Smooth muscle cell (in vitro differentiated cells): ENCODE data around the gene RNF224. TPM values are rescaled to one million over a fixed set of nuclear protein-coding genes. Genes with fewer than 3 reads are reported as not detected.
"Not testable (repeated sequence)": the region's sequence is repeated elsewhere in the genome, so short reads cannot be mapped to it uniquely, and the experiment has no call there.

ENCODE experiments used
- DNase-seq: peaks from one replicate; lab custom pipeline; 2025; ENCODE audit not compliant: unreplicated experiment; lab: John Stamatoyannopoulos, UW
- H2AFZ ChIP-seq: fragments of 200-600 bp; sonication (generic); 2 replicates; pipeline ENCODE4 v1.6.0; 2016; ENCODE audit warnings: antibody characterized with exemption, low read depth, mild to moderate bottlenecking
- H3F3A ChIP-seq: fragments of 200-600 bp; sonication (generic); 2 replicates; pipeline ENCODE4 v1.6.0; 2017; ENCODE audit warnings: antibody characterized with exemption, low read depth
- H3K27ac ChIP-seq: fragments of 200-600 bp; sonication (generic); 2 replicates; pipeline ENCODE4 v1.5.1; 2016; ENCODE audit warnings: low read depth, mild to moderate bottlenecking
- H3K27me3 ChIP-seq: fragments of 200-600 bp; sonication (generic); 2 replicates; pipeline ENCODE4 v1.6.1; 2016; ENCODE audit warnings: low read depth, mild to moderate bottlenecking
- H3K36me3 ChIP-seq: fragments of 200-600 bp; sonication (generic); 2 replicates; pipeline ENCODE4 v1.5.1; 2016; ENCODE audit warnings: low read depth
- H3K4me1 ChIP-seq: fragments of 200-600 bp; sonication (generic); 2 replicates; pipeline ENCODE4 v1.5.1; 2016; ENCODE audit warnings: low read depth
- H3K4me2 ChIP-seq: fragments of 200-600 bp; sonication (generic); 2 replicates; pipeline ENCODE4 v1.6.0; 2016; ENCODE audit warnings: mild to moderate bottlenecking
- H3K4me3 ChIP-seq: fragments of 200-600 bp; sonication (generic); 2 replicates; pipeline ENCODE4 v1.5.1; 2016; ENCODE audit warnings: mild to moderate bottlenecking
- H3K79me2 ChIP-seq: fragments of 200-600 bp; sonication (generic); 2 replicates; pipeline ENCODE4 v1.6.0; 2016; ENCODE audit warnings: low read depth, mild to moderate bottlenecking
- H3K9ac ChIP-seq: fragments of 200-600 bp; sonication (generic); 2 replicates; pipeline ENCODE4 v1.6.0; 2016; ENCODE audit warnings: low read depth
- H3K9me3 ChIP-seq: fragments of 200-600 bp; sonication (generic); replicated peaks from 2 replicates; pipeline ENCODE4 v1.5.1; 2016; ENCODE audit warnings: low read depth
- H4K20me1 ChIP-seq: fragments of 200-600 bp; sonication (generic); 2 replicates; pipeline ENCODE4 v1.6.0; 2016; ENCODE audit warnings: low read depth
- CTCF ChIP-seq: fragments of 200-600 bp; sonication (generic); IDR thresholded peaks from 2 replicates; pipeline ENCODE4 v1.5.1; 2017; ENCODE audit warnings: borderline replicate concordance, mild to moderate bottlenecking, antibody characterized with exemption; ENCODE audit not compliant: insufficient read depth, poor library complexity, severe bottlenecking
- WGBS: methylation state at CpG from one replicate; pipeline ENCODE4 v1.1.7; 2016; ENCODE audit warnings: low lambda C conversion rate; 5-methylcytosine and 5-hydroxymethylcytosine counted together
- polyA plus RNA-seq: library from polyadenylated mRNA; unstranded; fragments of >200 nt; fragmentation: Nextera tagmentation; extraction: Ambion mirVana; gene quantifications from 2 replicates; pipeline ENCODE4 v1.2.1, GENCODE V29; 2016
- total RNA-seq: library from RNA; depleted of rRNA; stranded (reverse); fragments of >200 nt; gene quantifications from 2 replicates; pipeline ENCODE4 v1.2.3, GENCODE V29; 2014

The RNF224 gene
- total and polyA plus RNA-seq, 2 experiments from 2014 or later: not detected

- peaks cover 9% of the 10 kb centered on the region for H3F3A ChIP-seq
- peaks cover 7% of the 10 kb centered on the region for H3K4me1 ChIP-seq
- no peaks in the 10 kb centered on the region for H3K9me3 ChIP-seq
- H2AFZ ChIP-seq: no peak overlapping the region
- peaks cover 21% of the 10 kb centered on the region for H4K20me1 ChIP-seq
- DNase-seq: no peak
- no peak overlapping the region for H3K9ac ChIP-seq
- 69% methylated on average over 11 of the region's 11 CpGs for WGBS
- no peak overlapping the region for H3K27ac ChIP-seq
- TF ChIP-seq CTCF: no peak
- peak overlapping the region; percentile 64 for H3K4me2 ChIP-seq
- no peak overlapping the region for H3K4me3 ChIP-seq
- H3K79me2 ChIP-seq: peaks cover 20% of the 10 kb centered on the region
- no peaks in the 10 kb centered on the region for H3K27me3 ChIP-seq
- no peaks in the 10 kb centered on the region for H3K36me3 ChIP-seq
Observed at GRCh38 chr9:137236936-137237421, 9.7 kb downstream of the RNF224 start.

GRCh38 chr9:137237759-137238726 is 10.7 kb downstream of the RNF224 start:
- Histone ChIP-seq H3K27me3 (no peaks in the 10 kb centered on the region), H3K27ac (no peak overlapping the region), H3K4me1 (peaks cover 13% of the 10 kb centered on the region), H3K9me3 (no peaks in the 10 kb centered on the region), H3K4me2 (no peak overlapping the region), H3K79me2 (peaks cover 31% of the 10 kb centered on the region), H3K9ac (no peak overlapping the region), H2AFZ (no peak overlapping the region), H3F3A (peaks cover 19% of the 10 kb centered on the region), H4K20me1 (peaks cover 32% of the 10 kb centered on the region), H3K4me3 (no peak overlapping the region), H3K36me3 (no peaks in the 10 kb centered on the region)
- WGBS: 84% methylated on average over 13 of the region's 13 CpGs
- TF ChIP-seq CTCF: no peak
- DNase-seq: no peak

GRCh38 chr9:137239541-137240200 is 12.4 kb downstream of the RNF224 start:
- WGBS: 43% methylated on average over 23 of the region's 27 CpGs
- peak overlapping the region; percentile 93 for H3K27ac ChIP-seq
- H3K36me3 ChIP-seq: not testable (repeated sequence)

GRCh38 chr9:137240318-137240840 is 13.1 kb downstream of the RNF224 start:
- Histone ChIP-seq H2AFZ (peak overlapping the region; percentile 86), H3K4me1 (peaks cover 13% of the 10 kb centered on the region), H3K27me3 (no peaks in the 10 kb centered on the region), H3K36me3 (no peaks in the 10 kb centered on the region), H3F3A (peaks cover 25% of the 10 kb centered on the region), H3K27ac (peak overlapping the region; percentile 93), H4K20me1 (peaks cover 45% of the 10 kb centered on the region), H3K9me3 (no peaks in the 10 kb centered on the region), H3K9ac (peak overlapping the region; percentile 81), H3K4me2 (peak overlapping the region; percentile 98), H3K79me2 (peaks cover 38% of the 10 kb centered on the region), H3K4me3 (peak overlapping the region; percentile 82)
- no peak for TF ChIP-seq CTCF
- peak; percentile 86 for DNase-seq
- WGBS: under 1% methylated on average over 39 of the region's 58 CpGs

More at GRCh38 chr9:137239541-137240200, 12.4 kb downstream of the RNF224 start:
- Histone ChIP-seq H3K4me1 (peaks cover 13% of the 10 kb centered on the region), H3K4me3 (peak overlapping the region; percentile 82), H4K20me1 (peaks cover 45% of the 10 kb centered on the region), H3K9ac (peak overlapping the region; percentile 81), H3F3A (peaks cover 25% of the 10 kb centered on the region), H3K4me2 (peak overlapping the region; percentile 98), H2AFZ (peak overlapping the region; percentile 86), H3K79me2 (peaks cover 38% of the 10 kb centered on the region)
- H3K9me3 ChIP-seq, DNase-seq, H3K27me3 ChIP-seq: not testable (repeated sequence)
